ENCODE data around the gene WASHC2A.
"Not testable (repeated sequence)": the region's sequence is repeated elsewhere in the genome, so short reads cannot be mapped to it uniquely, and the experiment has no call there.

The WASHC2A gene

DNA sequence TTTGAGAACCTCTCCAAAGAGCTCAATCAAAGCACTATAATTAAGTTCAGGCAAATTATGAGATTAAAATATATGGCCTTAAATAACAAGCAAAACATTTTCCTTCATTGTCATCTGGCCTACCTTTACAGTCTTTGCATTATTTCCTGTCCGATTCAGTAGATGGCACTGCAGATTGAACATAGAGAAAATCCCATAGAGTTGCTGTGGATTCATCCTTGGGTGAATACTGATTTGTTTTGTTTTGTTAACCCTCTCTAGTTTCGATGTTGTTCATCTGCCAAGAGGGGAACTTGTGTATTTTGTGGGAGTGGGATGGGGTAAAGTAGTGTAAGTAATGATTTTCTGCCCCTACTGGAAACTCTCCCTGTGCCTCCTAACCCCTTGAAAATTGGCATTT is 97.3 kb downstream of the WASHC2A start:
- peak; percentile 3 for DNase-seq

- DNase-seq: not testable (repeated sequence)
Measured at GRCh38 chr10:50167833-50168232, 100.1 kb downstream of the WASHC2A start.

DNA sequence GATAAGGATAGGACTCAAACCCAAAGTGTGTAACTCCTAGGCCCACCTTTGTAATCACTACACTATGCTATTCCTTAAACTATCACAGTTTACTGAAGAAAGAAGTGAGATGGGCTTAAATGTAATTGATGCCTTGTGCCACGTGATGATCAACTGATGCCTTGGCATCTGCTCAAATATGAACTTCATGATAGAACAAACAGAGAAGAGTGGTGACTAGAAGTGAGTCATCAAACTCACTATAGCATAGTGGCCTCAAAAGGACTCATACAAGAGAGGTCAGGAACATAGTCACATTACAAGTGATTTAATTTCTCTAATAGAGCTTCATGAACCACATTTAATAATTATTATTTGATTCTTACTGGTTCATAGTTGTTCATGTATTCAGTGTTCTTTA is 101.8 kb downstream of the WASHC2A start:
- not testable (repeated sequence) for DNase-seq

GRCh38 chr10:50174788-50175525 is 107.2 kb downstream of the WASHC2A start:
- DNase-seq: peak; percentile 0
